Measurements from ENCODE around the gene CEP44. TPM values are rescaled to one million over a fixed set of nuclear protein-coding genes. Genes with fewer than 3 reads are reported as not detected.

Gene CEP44
- total RNA-seq, 1 experiment from 2014 or later: 8.4 TPM

DNA sequence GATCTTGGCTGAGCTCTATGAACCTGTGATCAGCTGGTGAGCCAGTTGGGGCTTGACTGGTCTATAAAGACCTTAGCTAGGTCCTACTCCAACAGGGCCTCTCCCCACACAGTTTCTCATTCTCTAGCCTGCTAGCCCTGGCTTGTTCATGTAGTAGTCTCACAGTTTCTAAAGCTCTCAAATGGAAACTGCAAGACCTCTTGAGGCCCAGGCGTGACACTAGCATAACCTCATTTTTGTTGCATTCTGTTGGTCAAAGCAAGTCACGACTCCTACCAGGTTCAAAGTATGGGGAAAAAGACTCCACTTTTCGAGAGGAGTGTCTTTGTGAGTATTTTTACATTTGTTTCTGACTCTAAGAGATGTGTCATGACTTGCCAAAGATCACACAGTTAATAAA is 50.9 kb downstream of the CEP44 start:
- CTCF ChIA-PET: no interaction called here
- Histone ChIP-seq H3K9me3 (ENCODE audit: low read length) (no peaks in the 10 kb centered on the region), H3K9me2 (replicated peaks; ENCODE audit: low read length) (no peaks in the 10 kb centered on the region), H3K4me3 (ENCODE audit: low read length) (no peak overlapping the region), H4K20me1 (ENCODE audit: low read length) (no peaks in the 10 kb centered on the region), H3K36me3 (ENCODE audit: low read depth, low read length) (no peaks in the 10 kb centered on the region), H3F3A (ENCODE audit: low read length, unreplicated experiment) (no peaks in the 10 kb centered on the region), H3K4me1 (ENCODE audit: insufficient read depth, low read length) (peaks cover 14% of the 10 kb centered on the region), H2AFZ (ENCODE audit: low read length) (no peak overlapping the region), H3K79me2 (ENCODE audit: low read length) (no peaks in the 10 kb centered on the region), H3K9ac (ENCODE audit: low read length) (no peak overlapping the region), H3K27ac (ENCODE audit: low read length) (no peak overlapping the region), H3K4me2 (ENCODE audit: low read length) (no peak overlapping the region), H3K27me3 (ENCODE audit: low read length) (no peaks in the 10 kb centered on the region)
- no TSS peak for BruUV-seq (replicated peaks)
- POLR2A ChIA-PET (ENCODE audit: unreplicated experiment): no interaction called here
- no peak for DNase-seq
- ATAC-seq: no peak
- intact Hi-C loops (cut with micrococcal nuclease): no loop called here
- TF ChIP-seq, protein P1, sequence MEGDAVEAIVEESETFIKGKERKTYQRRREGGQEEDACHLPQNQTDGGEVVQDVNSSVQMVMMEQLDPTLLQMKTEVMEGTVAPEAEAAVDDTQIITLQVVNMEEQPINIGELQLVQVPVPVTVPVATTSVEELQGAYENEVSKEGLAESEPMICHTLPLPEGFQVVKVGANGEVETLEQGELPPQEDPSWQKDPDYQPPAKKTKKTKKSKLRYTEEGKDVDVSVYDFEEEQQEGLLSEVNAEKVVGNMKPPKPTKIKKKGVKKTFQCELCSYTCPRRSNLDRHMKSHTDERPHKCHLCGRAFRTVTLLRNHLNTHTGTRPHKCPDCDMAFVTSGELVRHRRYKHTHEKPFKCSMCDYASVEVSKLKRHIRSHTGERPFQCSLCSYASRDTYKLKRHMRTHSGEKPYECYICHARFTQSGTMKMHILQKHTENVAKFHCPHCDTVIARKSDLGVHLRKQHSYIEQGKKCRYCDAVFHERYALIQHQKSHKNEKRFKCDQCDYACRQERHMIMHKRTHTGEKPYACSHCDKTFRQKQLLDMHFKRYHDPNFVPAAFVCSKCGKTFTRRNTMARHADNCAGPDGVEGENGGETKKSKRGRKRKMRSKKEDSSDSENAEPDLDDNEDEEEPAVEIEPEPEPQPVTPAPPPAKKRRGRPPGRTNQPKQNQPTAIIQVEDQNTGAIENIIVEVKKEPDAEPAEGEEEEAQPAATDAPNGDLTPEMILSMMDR (conservative IDR thresholded peaks at IDR 0.05; ENCODE audit: low read depth, low read length): no peak
- TF ChIP-seq EZH2phosphoT487 (IDR thresholded peaks at IDR 0.05; ENCODE audit: borderline replicate concordance, low read length) (no peak), EZH2 (IDR thresholded peaks at IDR 0.05; ENCODE audit: low read length, unreplicated experiment) (no peak)

DNA sequence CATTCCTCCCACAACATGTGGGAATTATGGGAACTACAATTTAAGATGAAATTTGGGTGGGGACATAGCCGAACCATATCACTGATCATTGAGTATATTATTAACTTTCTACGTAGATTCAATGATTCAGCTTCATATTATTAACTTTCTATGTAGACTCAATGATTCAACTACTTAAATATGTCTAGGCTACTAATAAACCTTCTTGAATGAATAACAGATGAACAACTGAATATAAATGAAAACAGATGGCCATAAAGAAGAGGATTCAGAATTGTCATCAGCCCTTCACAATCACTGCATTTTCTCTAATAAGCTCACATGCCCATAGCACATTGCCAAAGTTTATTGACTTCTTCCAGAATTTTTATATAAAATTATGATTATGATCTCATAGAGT is 57.0 kb downstream of the CEP44 start:
- no peak overlapping the region for H3K4me3 ChIP-seq (ENCODE audit: low read length)
- H3K9ac ChIP-seq (ENCODE audit: low read length): no peak overlapping the region
- no peaks in the 10 kb centered on the region for H3F3A ChIP-seq (ENCODE audit: low read length, unreplicated experiment)
- H2AFZ ChIP-seq (ENCODE audit: low read length): no peak overlapping the region
- no peaks in the 10 kb centered on the region for H3K27me3 ChIP-seq (ENCODE audit: low read length)
- DNase-seq (peak; percentile 49), ATAC-seq (peak; percentile 71)
- no peaks in the 10 kb centered on the region for H3K9me3 ChIP-seq (ENCODE audit: low read length)
- peak overlapping the region; percentile 66 for H3K27ac ChIP-seq (ENCODE audit: low read length)
- CTCF ChIA-PET: no interaction called here
- no peaks in the 10 kb centered on the region for H4K20me1 ChIP-seq (ENCODE audit: low read length)
- BruUV-seq (replicated peaks): no TSS peak
- H3K9me2 ChIP-seq (replicated peaks; ENCODE audit: low read length): no peaks in the 10 kb centered on the region
- H3K79me2 ChIP-seq (ENCODE audit: low read length): no peaks in the 10 kb centered on the region
- TF ChIP-seq EZH2phosphoT487 (IDR thresholded peaks at IDR 0.05; ENCODE audit: borderline replicate concordance, low read length): no peak
- no peak for TF ChIP-seq EZH2 (IDR thresholded peaks at IDR 0.05; ENCODE audit: low read length, unreplicated experiment)
- TF ChIP-seq, protein P1 (conservative IDR thresholded peaks at IDR 0.05; ENCODE audit: low read depth, low read length): no peak
- POLR2A ChIA-PET (ENCODE audit: unreplicated experiment): no interaction called here
- H3K4me1 ChIP-seq (ENCODE audit: insufficient read depth, low read length): peaks cover 12% of the 10 kb centered on the region
- H3K4me2 ChIP-seq (ENCODE audit: low read length): peak overlapping the region; percentile 44
- no peaks in the 10 kb centered on the region for H3K36me3 ChIP-seq (ENCODE audit: low read depth, low read length)
- intact Hi-C loops (cut with micrococcal nuclease): no loop called here

DNA sequence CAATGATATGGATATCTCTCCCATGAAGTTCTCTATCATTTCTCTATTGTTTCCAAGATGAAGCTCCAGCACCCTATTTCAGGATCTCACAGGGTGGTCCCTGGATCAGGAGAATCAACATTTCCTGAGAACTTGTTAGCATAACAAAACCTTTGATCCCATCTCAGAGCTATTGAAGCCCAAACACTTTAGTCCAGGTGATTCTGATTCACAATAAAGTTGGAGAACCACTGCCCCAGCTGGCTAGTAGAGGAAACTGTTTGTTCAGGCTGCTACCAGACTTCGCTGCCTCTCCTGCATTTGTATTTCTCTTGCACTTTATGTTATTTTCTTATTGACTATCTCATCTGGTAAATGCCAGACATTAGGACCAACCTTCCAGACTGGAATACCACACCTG is 65.4 kb downstream of the CEP44 start:
- DNase-seq: no peak
- no peak overlapping the region for H3K9ac ChIP-seq (ENCODE audit: low read length)
- H3K27me3 ChIP-seq (ENCODE audit: low read length): no peaks in the 10 kb centered on the region
- no peaks in the 10 kb centered on the region for H3K9me3 ChIP-seq (ENCODE audit: low read length)
- no peak overlapping the region for H3K4me2 ChIP-seq (ENCODE audit: low read length)
- intact Hi-C loops (cut with micrococcal nuclease): no loop called here
- H4K20me1 ChIP-seq (ENCODE audit: low read length): no peaks in the 10 kb centered on the region
- ATAC-seq: no peak
- no peak overlapping the region for H3K27ac ChIP-seq (ENCODE audit: low read length)
- no peak overlapping the region for H3K4me3 ChIP-seq (ENCODE audit: low read length)
- ChIA-PET CTCF (interaction anchor here (0.6 kb wide), 1 partner anchor 84 kb away, joined by 3 read pairs; no protein-coding TSS in a partner anchor), POLR2A (ENCODE audit: unreplicated experiment) (no interaction called here)
- H3K4me1 ChIP-seq (ENCODE audit: insufficient read depth, low read length): no peaks in the 10 kb centered on the region
- H3F3A ChIP-seq (ENCODE audit: low read length, unreplicated experiment): no peaks in the 10 kb centered on the region
- no peak for TF ChIP-seq EZH2 (IDR thresholded peaks at IDR 0.05; ENCODE audit: low read length, unreplicated experiment)
- no peak for TF ChIP-seq EZH2phosphoT487 (IDR thresholded peaks at IDR 0.05; ENCODE audit: borderline replicate concordance, low read length)
- TF ChIP-seq, protein P1 (conservative IDR thresholded peaks at IDR 0.05; ENCODE audit: low read depth, low read length): 0 out of 2 replicates have a peak, but pooled peaks have one; percentile 13
- H2AFZ ChIP-seq (ENCODE audit: low read length): no peak overlapping the region
- H3K79me2 ChIP-seq (ENCODE audit: low read length): no peaks in the 10 kb centered on the region
- no peaks in the 10 kb centered on the region for H3K36me3 ChIP-seq (ENCODE audit: low read depth, low read length)
- BruUV-seq (replicated peaks): no TSS peak
- no peaks in the 10 kb centered on the region for H3K9me2 ChIP-seq (replicated peaks; ENCODE audit: low read length)
